Esophagus muscularis mucosa (tissue), 4 donors: ENCODE results near the gene KCNE2. TPM values are rescaled to one million over a fixed set of nuclear protein-coding genes. Genes with fewer than 3 reads are reported as not detected.

Experiments
- DNase-seq: peaks from one replicate; pipeline ENCODE4 v3.0.0-alpha.2; 2017; ENCODE audit errors: extremely low spot score
- H3K27ac ChIP-seq, 4 donors: fragments of 200-600 bp; sonication (generic); replicated peaks in 1 of 4; 1 replicate in 3 of 4; 2 replicates in 1 of 4; pipeline ENCODE4 v1.5.1; 2016 to 2019; ENCODE audit warnings: mild to moderate bottlenecking in 1 of 4
- H3K27me3 ChIP-seq, 4 donors: fragments of 200-600 bp; sonication (generic); one replicate each; pipeline versions ENCODE4 v1.5.1 to v1.6.0; 2016 to 2019
- H3K36me3 ChIP-seq, 4 donors: fragments of 200-600 bp; sonication (generic); one replicate each; pipeline ENCODE4 v1.5.1; 2016 to 2019
- H3K4me1 ChIP-seq, 4 donors: fragments of 200-600 bp; sonication (generic); one replicate each; pipeline ENCODE4 v1.5.1; 2016 to 2019
- H3K4me3 ChIP-seq, 4 donors: fragments of 200-600 bp; sonication (generic); 1 replicate in 2 of 4; 2 replicates in 2 of 4; pipeline ENCODE4 v1.5.1; 2016 to 2019; ENCODE audit warnings: mild to moderate bottlenecking in 4 of 4, moderate library complexity in 1 of 4
- H3K9me3 ChIP-seq, 4 donors: fragments of 200-600 bp; sonication (generic); 1 replicate in 3 of 4; 2 replicates in 1 of 4; pipeline ENCODE4 v1.5.1; 2016 to 2019
- CTCF ChIP-seq, 3 experiments: fragments of 200-600 bp in 2 of 3; fragments of 450-650 bp in 1 of 3; sonication (generic) in 2 of 3; IDR thresholded peaks; one replicate each; pipeline ENCODE4 v1.5.1; 2017 to 2019; ENCODE audit warnings: antibody characterized with exemption in 3 of 3, mild to moderate bottlenecking in 2 of 3, moderate library complexity in 1 of 3
- EP300 ChIP-seq: sonication (generic); formaldehyde crosslinking; IDR thresholded peaks from one replicate; pipeline ENCODE4 v1.6.1; 2017; ENCODE audit warnings: antibody characterized with exemption
- POLR2A ChIP-seq: fragments of 450-650 bp; IDR thresholded peaks from one replicate; pipeline ENCODE4 v1.6.1; 2017; ENCODE audit warnings: antibody characterized with exemption, moderate library complexity, mild to moderate bottlenecking, low read depth
- POLR2AphosphoS5 ChIP-seq, 2 donors: sonication (generic); formaldehyde crosslinking; IDR thresholded peaks; one replicate each; pipeline ENCODE4 v1.6.1; 2017; ENCODE audit warnings: antibody characterized with exemption in 2 of 2
- WGBS: methylation state at CpG from one replicate; pipeline ENCODE4 v1.1.5; 2018; 5-methylcytosine and 5-hydroxymethylcytosine counted together
- intact Hi-C: fragments of 100-400 bp; cut with DNase I; formaldehyde crosslinking; loops from one replicate; pipeline ENCODE4 v1.15.1; 2023
- total RNA-seq, 4 donors: library from RNA; depleted of rRNA; stranded (reverse); fragments of >200 nt; gene quantifications; one replicate each; pipeline versions ENCODE4 v1.1.0 to v1.2.1, GENCODE V29; 2016

KCNE2 gene
- total RNA-seq, 4 donors from 2014 or later: 0.40 TPM; not detected in 3

DNA sequence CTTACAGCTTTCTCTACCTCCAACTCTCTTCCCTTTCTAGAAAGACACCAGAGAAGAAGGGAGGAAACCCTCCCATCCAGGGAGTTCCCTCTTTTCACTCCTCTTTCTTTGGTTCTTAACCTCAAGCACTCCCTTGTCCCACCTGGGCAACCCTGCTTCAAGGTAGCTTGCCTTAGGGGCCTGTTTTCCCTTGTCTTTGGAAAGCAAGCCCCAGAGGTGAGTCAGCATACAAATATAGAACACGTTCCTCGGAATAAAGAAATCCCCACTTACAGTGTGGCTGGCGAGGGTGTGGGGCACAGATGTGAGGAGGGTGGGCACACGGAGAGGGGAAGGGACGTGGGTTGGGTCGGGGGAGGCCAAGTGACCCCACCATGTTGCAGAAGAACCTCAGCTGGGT, 26.1 kb upstream of the KCNE2 start:
- intact Hi-C loops: no loop called here
- Histone ChIP-seq H3K9me3 (no peaks in the 10 kb centered on the region), H3K4me3 (no peak overlapping the region), H3K36me3 (no peaks in the 10 kb centered on the region), H3K4me1 (peaks cover 17 to 25% (median 20%) of the 10 kb centered on the region in 4 donors), H3K27me3 (no peaks in the 10 kb centered on the region), H3K27ac (no peak overlapping the region)
- 79% methylated on average over 6 of the region's 6 CpGs for WGBS
- DNase-seq: no peak
- TF ChIP-seq POLR2A (no peak), POLR2AphosphoS5 (IDR thresholded peaks at IDR 0.05) (no peak), CTCF (IDR thresholded peaks at IDR 0.05) (no peak), EP300 (no peak)

- Histone ChIP-seq H3K9me3 (no peaks in the 10 kb centered on the region), H3K36me3 (no peaks in the 10 kb centered on the region), H3K4me3 (no peak overlapping the region), H3K27me3 (no peaks in the 10 kb centered on the region), H3K4me1 (peaks cover 17 to 25% (median 20%) of the 10 kb centered on the region in 4 donors), H3K27ac (no peak overlapping the region)
- no peak for DNase-seq
- intact Hi-C loops: no loop called here
- 89% methylated on average over 8 of the region's 8 CpGs for WGBS
- no peak for TF ChIP-seq POLR2AphosphoS5 (IDR thresholded peaks at IDR 0.05)
- no peak for TF ChIP-seq CTCF (IDR thresholded peaks at IDR 0.05)
- no peak for TF ChIP-seq POLR2A
- TF ChIP-seq EP300: no peak
Measured at GRCh38 chr21:34338226-34338625, 25.6 kb upstream of the KCNE2 start.

DNA sequence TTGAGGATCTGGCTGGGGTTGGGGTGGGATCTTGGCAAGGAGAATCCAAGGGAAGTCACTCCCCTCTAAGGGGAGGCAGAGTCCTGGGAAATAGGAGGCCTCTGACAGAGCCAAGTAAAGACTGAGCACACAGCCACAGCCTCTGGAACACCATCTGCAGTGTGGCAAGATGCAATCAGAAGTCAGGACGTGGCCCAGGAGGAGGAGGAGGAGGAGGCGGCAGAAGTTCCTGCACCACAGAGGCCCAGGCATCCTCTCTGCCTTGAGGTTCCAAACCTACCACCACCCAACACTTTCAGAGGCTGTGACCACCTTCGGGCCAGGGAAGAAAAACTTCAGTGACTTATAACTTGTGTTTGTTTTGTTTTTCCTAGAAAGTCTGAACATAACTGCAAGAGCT, 23.7 kb upstream of the KCNE2 start:
- intact Hi-C loops: no loop called here
- no peak for DNase-seq
- Histone ChIP-seq H3K27ac (no peak overlapping the region), H3K4me3 (no peak overlapping the region), H3K9me3 (no peaks in the 10 kb centered on the region), H3K4me1 (peaks cover 17 to 31% (median 26%) of the 10 kb centered on the region in 4 donors), H3K36me3 (no peaks in the 10 kb centered on the region), H3K27me3 (no peaks in the 10 kb centered on the region)
- 92% methylated on average over 3 of the region's 3 CpGs for WGBS
- no peak for TF ChIP-seq POLR2AphosphoS5 (IDR thresholded peaks at IDR 0.05)
- no peak for TF ChIP-seq EP300
- no peak for TF ChIP-seq CTCF (IDR thresholded peaks at IDR 0.05)
- no peak for TF ChIP-seq POLR2A

DNA sequence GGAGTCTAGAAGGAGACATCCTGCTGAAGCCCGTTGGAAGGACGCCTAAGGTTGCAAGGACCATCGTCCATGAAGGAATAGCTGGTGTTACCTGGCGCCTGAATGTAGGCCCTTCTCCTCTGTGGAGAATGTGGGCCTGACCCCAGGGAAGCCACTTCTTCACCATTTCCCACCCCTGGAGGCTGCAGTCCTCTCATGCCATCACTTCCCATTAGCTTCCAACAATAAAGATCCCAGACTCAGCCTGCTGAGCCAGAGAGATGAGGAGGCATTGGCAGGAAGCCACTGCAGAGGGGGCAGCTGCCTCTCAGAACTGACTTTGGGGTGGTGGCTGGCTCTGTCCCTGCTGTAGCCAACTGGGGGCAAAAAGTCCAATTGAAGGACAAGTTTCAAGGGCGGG, 21.3 kb upstream of the KCNE2 start:
- no peak for DNase-seq
- WGBS: 98% methylated on average over 4 of the region's 5 CpGs
- H3K4me1 ChIP-seq: peaks cover 24 to 39% (median 36%) of the 10 kb centered on the region in 4 donors

More for the DNA sequence above, 21.3 kb upstream of the KCNE2 start:
- Histone ChIP-seq H3K27me3 (no peaks in the 10 kb centered on the region), H3K27ac (no peak overlapping the region), H3K4me3 (no peak overlapping the region), H3K36me3 (no peaks in the 10 kb centered on the region), H3K9me3 (no peaks in the 10 kb centered on the region)
- intact Hi-C loops: no loop called here
- no peak for TF ChIP-seq CTCF (IDR thresholded peaks at IDR 0.05)
- TF ChIP-seq POLR2A: no peak
- TF ChIP-seq POLR2AphosphoS5 (IDR thresholded peaks at IDR 0.05): no peak
- no peak for TF ChIP-seq EP300
